Astrocyte (in vitro differentiated cells and primary cell): ENCODE results near the gene TMEM141. TPM values are rescaled to one million over a fixed set of nuclear protein-coding genes. Genes with fewer than 3 reads are reported as not detected.
"Not testable (repeated sequence)": the region's sequence is repeated elsewhere in the genome, so short reads cannot be mapped to it uniquely, and the experiment has no call there.

ENCODE experiments used
- DNase-seq: peaks from one replicate; pipeline ENCODE4 v3.0.0-alpha.2; 2010; ENCODE audit warnings: low read depth
- FAIRE-seq: peaks from 2 replicates; lab custom pipeline; 2011; peaks lifted over from hg19 to GRCh38; lab: Jason Lieb, UNC
- H2AFZ ChIP-seq: 2 replicates; pipeline ENCODE4 v1.6.0; 2012; ENCODE audit warnings: low read depth, low read length, inconsistent platforms
- H3K27ac ChIP-seq: 2 replicates; pipeline ENCODE4 v1.5.1; 2011; ENCODE audit warnings: low read depth, low read length, inconsistent platforms
- H3K27me3 ChIP-seq: 2 replicates; pipeline ENCODE4 v1.6.0; 2011; ENCODE audit warnings: low read length, inconsistent platforms; ENCODE audit not compliant: insufficient read depth
- H3K36me3 ChIP-seq: 2 replicates; pipeline ENCODE4 v1.5.1; 2011; ENCODE audit warnings: low read length, inconsistent platforms; ENCODE audit not compliant: insufficient read depth
- H3K4me1 ChIP-seq: 2 replicates; pipeline ENCODE4 v1.5.1; 2011; ENCODE audit warnings: low read length, inconsistent platforms; ENCODE audit not compliant: insufficient read depth
- H3K4me2 ChIP-seq: 2 replicates; pipeline ENCODE4 v1.6.0; 2012; ENCODE audit warnings: low read length, inconsistent platforms
- H3K4me3 ChIP-seq: 2 replicates; pipeline ENCODE4 v1.5.1; 2011; ENCODE audit warnings: low read depth, mild to moderate bottlenecking, low read length, inconsistent platforms; ENCODE audit not compliant: insufficient read depth
- H3K79me2 ChIP-seq: 2 replicates; pipeline ENCODE4 v1.6.0; 2012; ENCODE audit warnings: mild to moderate bottlenecking, low read length, inconsistent platforms; ENCODE audit not compliant: insufficient read depth
- H3K9ac ChIP-seq: 2 replicates; pipeline ENCODE4 v1.6.0; 2012; ENCODE audit warnings: mild to moderate bottlenecking, low read length, inconsistent platforms
- H3K9me3 ChIP-seq: 2 replicates; pipeline ENCODE4 v1.5.1; 2012; ENCODE audit warnings: low read depth, mild to moderate bottlenecking, low read length, inconsistent platforms; ENCODE audit not compliant: insufficient read depth
- H4K20me1 ChIP-seq: 2 replicates; pipeline ENCODE4 v1.6.0; 2012; ENCODE audit warnings: low read length, inconsistent platforms; ENCODE audit not compliant: insufficient read depth
- H3K27ac Mint-ChIP-seq: one replicate; pipeline ENCODE4 v1.8.0; 2021; ENCODE audit warnings: mild to moderate bottlenecking, mixed read lengths; ENCODE audit not compliant: unreplicated experiment
- H3K27me3 Mint-ChIP-seq: one replicate; pipeline ENCODE4 v1.8.0; 2021; ENCODE audit warnings: low read depth, mixed read lengths; ENCODE audit not compliant: unreplicated experiment
- H3K36me3 Mint-ChIP-seq: one replicate; pipeline ENCODE4 v1.8.0; 2021; ENCODE audit warnings: low read depth, mixed read lengths; ENCODE audit not compliant: unreplicated experiment
- H3K4me1 Mint-ChIP-seq: one replicate; pipeline ENCODE4 v1.8.0; 2021; ENCODE audit warnings: low read depth, mixed read lengths; ENCODE audit not compliant: unreplicated experiment
- H3K4me3 Mint-ChIP-seq: one replicate; pipeline ENCODE4 v1.8.0; 2021; ENCODE audit warnings: mild to moderate bottlenecking, moderate library complexity, mixed read lengths; ENCODE audit not compliant: unreplicated experiment
- H3K9me3 Mint-ChIP-seq: one replicate; pipeline ENCODE4 v1.8.0; 2021; ENCODE audit warnings: mild to moderate bottlenecking, mixed read lengths; ENCODE audit not compliant: unreplicated experiment
- total RNA-seq: library from RNA; stranded (reverse); gene quantifications from 2 replicates; pipeline ENCODE4 v1.2.1, GENCODE V29; 2021
- TF ChIP-seq, protein P1 (sequence below): IDR thresholded peaks from 2 replicates; pipeline ENCODE4 v1.5.1; 2011; ENCODE audit warnings: low read depth, mild to moderate bottlenecking, inconsistent platforms, low read length, moderate library complexity; ENCODE audit not compliant: insufficient read depth

TMEM141 gene
- total RNA-seq, 1 donor from 2014 or later: 40.8 TPM

GRCh38 chr9:136765041-136765440 lies 26.1 kb upstream of the TMEM141 start:
- Histone ChIP-seq H2AFZ (no peak overlapping the region), H4K20me1 (no peaks in the 10 kb centered on the region), H3K4me2 (no peak overlapping the region), H3K79me2 (no peaks in the 10 kb centered on the region), H3K4me1 (no peaks in the 10 kb centered on the region), H3K27ac (no peak overlapping the region), H3K4me3 (no peak overlapping the region), H3K9me3 (no peaks in the 10 kb centered on the region), H3K27me3 (peaks cover 3% of the 10 kb centered on the region), H3K9ac (no peak overlapping the region), H3K36me3 (no peaks in the 10 kb centered on the region)
- H3K36me3 Mint-ChIP-seq: no peaks in the 10 kb centered on the region
- H3K27ac Mint-ChIP-seq: no peak overlapping the region
- no peak for FAIRE-seq
- H3K4me3 Mint-ChIP-seq: no peak overlapping the region
- DNase-seq: no peak
- H3K9me3 Mint-ChIP-seq: no peaks in the 10 kb centered on the region
- TF ChIP-seq, protein P1, sequence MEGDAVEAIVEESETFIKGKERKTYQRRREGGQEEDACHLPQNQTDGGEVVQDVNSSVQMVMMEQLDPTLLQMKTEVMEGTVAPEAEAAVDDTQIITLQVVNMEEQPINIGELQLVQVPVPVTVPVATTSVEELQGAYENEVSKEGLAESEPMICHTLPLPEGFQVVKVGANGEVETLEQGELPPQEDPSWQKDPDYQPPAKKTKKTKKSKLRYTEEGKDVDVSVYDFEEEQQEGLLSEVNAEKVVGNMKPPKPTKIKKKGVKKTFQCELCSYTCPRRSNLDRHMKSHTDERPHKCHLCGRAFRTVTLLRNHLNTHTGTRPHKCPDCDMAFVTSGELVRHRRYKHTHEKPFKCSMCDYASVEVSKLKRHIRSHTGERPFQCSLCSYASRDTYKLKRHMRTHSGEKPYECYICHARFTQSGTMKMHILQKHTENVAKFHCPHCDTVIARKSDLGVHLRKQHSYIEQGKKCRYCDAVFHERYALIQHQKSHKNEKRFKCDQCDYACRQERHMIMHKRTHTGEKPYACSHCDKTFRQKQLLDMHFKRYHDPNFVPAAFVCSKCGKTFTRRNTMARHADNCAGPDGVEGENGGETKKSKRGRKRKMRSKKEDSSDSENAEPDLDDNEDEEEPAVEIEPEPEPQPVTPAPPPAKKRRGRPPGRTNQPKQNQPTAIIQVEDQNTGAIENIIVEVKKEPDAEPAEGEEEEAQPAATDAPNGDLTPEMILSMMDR: no peak
- H3K4me1 Mint-ChIP-seq: no peaks in the 10 kb centered on the region
- H3K27me3 Mint-ChIP-seq: peaks cover 15% of the 10 kb centered on the region

- H3K4me3 ChIP-seq, H3K27ac ChIP-seq, H3K4me3 Mint-ChIP-seq, H3K4me1 ChIP-seq, DNase-seq, H3K4me1 Mint-ChIP-seq, H3K27ac Mint-ChIP-seq, H2AFZ ChIP-seq, H3K36me3 ChIP-seq, H4K20me1 ChIP-seq, H3K9me3 ChIP-seq, H3K4me2 ChIP-seq, H3K9ac ChIP-seq, H3K79me2 ChIP-seq, H3K9me3 Mint-ChIP-seq, H3K27me3 ChIP-seq, FAIRE-seq, H3K36me3 Mint-ChIP-seq: not testable (repeated sequence)
- peaks cover 15% of the 10 kb centered on the region for H3K27me3 Mint-ChIP-seq
Observed at GRCh38 chr9:136765745-136766409, 25.3 kb upstream of the TMEM141 start.

DNA sequence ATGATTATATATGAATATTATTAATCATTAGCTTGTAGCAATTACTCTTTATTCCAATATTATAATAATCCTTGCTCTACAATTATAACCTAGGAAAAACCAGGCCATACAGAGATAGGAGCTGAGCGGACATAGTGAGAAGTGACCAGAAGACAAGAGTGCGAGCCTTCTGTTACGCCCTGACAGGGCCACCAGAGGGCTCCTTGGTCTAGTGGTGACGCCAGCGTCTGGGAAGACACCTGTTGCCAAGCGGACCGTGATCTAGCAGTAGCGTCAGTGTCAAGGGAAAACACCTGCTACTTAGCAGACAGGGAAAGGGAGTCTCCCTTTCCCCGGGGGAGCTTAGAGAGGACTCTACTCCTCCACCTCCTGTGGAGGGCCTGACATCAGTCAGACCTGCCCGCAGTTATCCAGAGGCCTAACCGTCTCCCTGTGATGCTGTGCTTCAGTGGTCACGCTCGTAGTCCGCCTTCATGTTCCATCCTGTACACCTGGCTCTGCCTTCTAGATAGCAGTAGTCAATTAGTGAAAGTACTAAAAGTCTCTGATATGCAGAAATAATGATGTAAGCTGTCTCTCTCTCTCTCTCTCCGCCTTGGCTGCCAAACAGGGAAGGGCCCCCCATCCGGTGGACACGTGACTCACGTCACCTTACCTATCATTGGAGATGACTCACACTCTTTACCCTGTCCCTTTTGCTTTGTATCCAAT lies 24.6 kb upstream of the TMEM141 start:
- H3K79me2 ChIP-seq, H3K27me3 ChIP-seq, H4K20me1 ChIP-seq, H3K36me3 ChIP-seq, H3K4me1 ChIP-seq, H2AFZ ChIP-seq, H3K9me3 Mint-ChIP-seq, H3K36me3 Mint-ChIP-seq, H3K4me3 ChIP-seq, H3K27ac Mint-ChIP-seq, H3K4me1 Mint-ChIP-seq, H3K9ac ChIP-seq, FAIRE-seq, H3K9me3 ChIP-seq, H3K4me2 ChIP-seq, H3K27ac ChIP-seq: not testable (repeated sequence)
- Mint-ChIP-seq H3K4me3 (peak overlapping the region; percentile 45), H3K27me3 (peaks cover 15% of the 10 kb centered on the region)
- peak; percentile 20 for DNase-seq
